Duodenal mucosa (tissue), 2 donors: ENCODE results near the gene CAMK1D.

Source experiments
- H3K27ac ChIP-seq: one replicate; pipeline ENCODE4 v1.7.0; 2013; ENCODE audit warnings: low read depth, low read length
- H3K27me3 ChIP-seq, 2 donors: one replicate each; pipeline ENCODE4 v1.7.0; 2013; ENCODE audit warnings: low read length in 2 of 2, control low read depth in 1 of 2; ENCODE audit not compliant: insufficient read depth in 2 of 2, control insufficient read depth in 1 of 2
- H3K36me3 ChIP-seq, 2 donors: one replicate each; pipeline ENCODE4 v1.7.0; 2013; ENCODE audit warnings: low read length in 2 of 2, control low read depth in 1 of 2; ENCODE audit not compliant: insufficient read depth in 2 of 2, control insufficient read depth in 1 of 2
- H3K4me1 ChIP-seq, 2 donors: one replicate each; pipeline ENCODE4 v1.7.0; 2013; ENCODE audit warnings: low read length in 2 of 2, control low read depth in 1 of 2; ENCODE audit not compliant: insufficient read depth in 2 of 2, control insufficient read depth in 1 of 2
- H3K4me3 ChIP-seq, 2 donors: one replicate each; pipeline ENCODE4 v1.7.0; 2013; ENCODE audit warnings: low read length in 2 of 2, low read depth in 1 of 2
- H3K9ac ChIP-seq, 2 donors: one replicate each; pipeline ENCODE4 v1.7.0; 2013; ENCODE audit warnings: low read length in 2 of 2, low read depth in 1 of 2
- H3K9me3 ChIP-seq, 2 donors: one replicate each; pipeline ENCODE4 v1.7.0; 2013; ENCODE audit warnings: low read length in 2 of 2, control low read depth in 1 of 2; ENCODE audit not compliant: control insufficient read depth in 1 of 2

CAMK1D gene

DNA sequence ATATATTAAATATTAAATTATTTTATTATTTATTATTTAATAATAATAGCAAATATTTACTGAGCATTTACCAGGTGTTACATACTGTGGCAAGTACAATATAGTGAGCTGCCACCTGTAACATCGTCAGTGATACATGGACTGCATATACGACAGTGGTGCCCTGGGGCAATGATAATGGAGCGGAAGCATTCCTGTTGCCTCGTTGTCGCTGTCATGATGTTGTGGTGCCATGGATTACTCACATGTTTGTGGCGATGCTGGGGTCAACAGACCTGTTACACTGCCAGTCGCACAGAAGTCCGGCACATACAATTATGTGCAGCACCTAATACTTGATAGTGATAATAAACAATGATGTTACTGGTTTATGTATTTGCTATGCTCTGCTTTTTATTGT, 20.6 kb downstream of the CAMK1D start:
- Histone ChIP-seq H3K4me3 (no peak overlapping the region), H3K36me3 (no peaks in the 10 kb centered on the region), H3K27me3 (no peaks in the 10 kb centered on the region), H3K27ac (no peak overlapping the region), H3K9me3 (no peaks in the 10 kb centered on the region), H3K9ac (no peak overlapping the region), H3K4me1 (peaks cover 0 to 8% of the 10 kb centered on the region in 2 donors)

GRCh38 chr10:12372846-12373245, 23.5 kb downstream of the CAMK1D start:
- Histone ChIP-seq H3K27me3 (no peaks in the 10 kb centered on the region), H3K4me3 (no peak overlapping the region), H3K9me3 (no peaks in the 10 kb centered on the region), H3K4me1 (no peaks in the 10 kb centered on the region), H3K27ac (no peak overlapping the region), H3K9ac (no peak overlapping the region), H3K36me3 (no peaks in the 10 kb centered on the region)

DNA sequence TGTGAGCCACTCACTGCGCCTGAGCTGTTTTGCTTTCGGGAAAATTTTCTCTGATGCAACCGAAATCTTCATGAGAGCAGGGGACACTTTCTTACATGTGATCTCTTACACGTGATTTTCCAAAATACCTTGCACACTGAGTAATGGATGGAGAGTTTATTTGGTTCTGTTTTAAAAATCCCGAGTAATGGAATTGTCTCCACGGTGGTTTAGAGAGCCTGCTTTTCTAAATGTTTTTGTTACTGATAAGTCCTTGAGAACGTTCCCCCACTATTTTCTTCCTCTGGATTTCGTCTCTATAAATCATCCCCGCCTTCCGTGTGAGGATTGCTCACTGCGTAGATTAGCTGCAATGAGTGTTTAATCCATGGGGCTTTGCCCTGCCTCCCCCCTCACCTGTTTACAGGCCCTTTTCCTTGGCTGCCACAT, 25.7 kb downstream of the CAMK1D start:
- Histone ChIP-seq H3K4me1 (no peaks in the 10 kb centered on the region), H3K4me3 (no peak overlapping the region), H3K9ac (no peak overlapping the region), H3K27me3 (no peaks in the 10 kb centered on the region), H3K9me3 (no peaks in the 10 kb centered on the region), H3K36me3 (no peaks in the 10 kb centered on the region), H3K27ac (no peak overlapping the region)

- Histone ChIP-seq H3K27me3 (no peaks in the 10 kb centered on the region), H3K9me3 (no peaks in the 10 kb centered on the region), H3K27ac (no peak overlapping the region), H3K4me1 (no peaks in the 10 kb centered on the region), H3K9ac (no peak overlapping the region), H3K4me3 (no peak overlapping the region), H3K36me3 (no peaks in the 10 kb centered on the region)
These were observed 26.9 kb downstream of the CAMK1D start for GRCh38 chr10:12376211-12376610.

DNA sequence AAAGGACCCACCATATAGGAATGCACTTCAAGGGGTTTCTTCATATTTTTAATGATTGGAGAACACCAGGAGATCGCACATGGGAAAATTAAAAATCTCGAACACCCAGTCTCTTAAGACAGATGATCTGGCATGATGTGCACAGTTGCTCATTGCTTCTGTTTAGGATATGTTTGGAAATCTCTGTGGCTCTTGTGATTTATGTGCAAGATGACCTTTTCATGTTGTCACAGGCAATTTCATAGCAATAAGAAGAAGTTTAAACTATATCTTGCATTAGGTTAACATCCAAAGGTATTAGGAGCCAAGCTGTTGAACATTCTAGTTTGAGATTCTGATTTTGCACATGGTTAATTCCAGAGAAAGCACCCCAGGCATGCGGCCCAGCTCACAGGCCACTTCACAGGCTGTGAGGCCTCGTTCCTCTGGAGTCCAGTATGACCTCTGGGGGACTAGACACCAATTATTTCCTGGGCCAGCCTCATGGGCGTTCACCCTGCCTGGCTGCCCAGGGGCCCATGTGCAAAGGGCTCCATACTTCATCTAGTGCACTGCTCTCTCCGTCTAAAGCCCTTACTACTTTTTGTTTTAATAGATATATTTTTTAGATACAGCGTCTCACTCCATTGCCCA, 28.4 kb downstream of the CAMK1D start:
- H3K27ac ChIP-seq = no peak overlapping the region
- no peaks in the 10 kb centered on the region for H3K4me1 ChIP-seq
- H3K27me3 ChIP-seq = no peaks in the 10 kb centered on the region
- no peak overlapping the region for H3K9ac ChIP-seq
- H3K4me3 ChIP-seq = no peak overlapping the region
- no peaks in the 10 kb centered on the region for H3K9me3 ChIP-seq
- H3K36me3 ChIP-seq = no peaks in the 10 kb centered on the region

GRCh38 chr10:12380999-12381398, 31.7 kb downstream of the CAMK1D start:
- H3K27me3 ChIP-seq = no peaks in the 10 kb centered on the region
- no peak overlapping the region for H3K27ac ChIP-seq
- H3K9me3 ChIP-seq = peaks cover 0 to 3% of the 10 kb centered on the region in 2 donors
- H3K4me1 ChIP-seq = no peaks in the 10 kb centered on the region
- H3K36me3 ChIP-seq = no peaks in the 10 kb centered on the region
- no peak overlapping the region for H3K9ac ChIP-seq
- no peak overlapping the region for H3K4me3 ChIP-seq

DNA sequence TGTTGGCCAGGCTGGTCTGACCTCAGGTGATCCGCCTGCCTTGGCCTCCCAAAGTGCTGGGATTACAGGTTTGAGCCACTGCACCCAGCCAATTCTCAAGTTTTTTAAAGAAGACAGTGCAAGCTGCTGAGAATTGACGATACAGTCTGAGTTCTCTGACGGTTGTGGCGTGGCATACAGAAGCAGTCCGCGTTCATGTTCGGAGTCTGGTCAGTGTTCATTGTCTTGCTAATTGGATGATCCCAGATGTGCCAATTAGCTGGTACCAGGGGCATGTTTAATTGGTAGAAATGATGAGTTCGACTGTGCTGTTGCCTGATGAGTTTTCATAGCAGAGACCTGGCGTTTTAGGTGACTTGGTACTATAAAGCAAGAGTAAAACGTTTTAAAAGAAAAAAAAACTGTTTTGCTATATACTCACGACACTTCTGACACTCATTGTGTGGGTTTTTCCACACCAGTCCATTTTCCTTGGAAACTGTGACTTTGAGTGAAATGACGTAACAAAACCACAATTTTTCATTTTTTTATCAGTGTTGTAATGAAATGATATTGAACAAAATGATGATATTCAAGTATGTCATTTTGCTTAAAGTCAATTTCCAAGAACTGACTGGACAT, 32.3 kb downstream of the CAMK1D start:
- Histone ChIP-seq H3K4me3 (no peak overlapping the region), H3K9ac (no peak overlapping the region), H3K27me3 (no peaks in the 10 kb centered on the region), H3K27ac (no peak overlapping the region), H3K9me3 (peaks cover 0 to 3% of the 10 kb centered on the region in 2 donors), H3K4me1 (no peaks in the 10 kb centered on the region), H3K36me3 (no peaks in the 10 kb centered on the region)

- H3K4me3 ChIP-seq = no peak overlapping the region
- peaks cover 0 to 3% of the 10 kb centered on the region in 2 donors for H3K9me3 ChIP-seq
- no peak overlapping the region for H3K27ac ChIP-seq
- H3K36me3 ChIP-seq = no peaks in the 10 kb centered on the region
- H3K4me1 ChIP-seq = no peaks in the 10 kb centered on the region
- H3K9ac ChIP-seq = no peak overlapping the region
- no peaks in the 10 kb centered on the region for H3K27me3 ChIP-seq
These were observed 32.8 kb downstream of the CAMK1D start for GRCh38 chr10:12382157-12382548.

DNA sequence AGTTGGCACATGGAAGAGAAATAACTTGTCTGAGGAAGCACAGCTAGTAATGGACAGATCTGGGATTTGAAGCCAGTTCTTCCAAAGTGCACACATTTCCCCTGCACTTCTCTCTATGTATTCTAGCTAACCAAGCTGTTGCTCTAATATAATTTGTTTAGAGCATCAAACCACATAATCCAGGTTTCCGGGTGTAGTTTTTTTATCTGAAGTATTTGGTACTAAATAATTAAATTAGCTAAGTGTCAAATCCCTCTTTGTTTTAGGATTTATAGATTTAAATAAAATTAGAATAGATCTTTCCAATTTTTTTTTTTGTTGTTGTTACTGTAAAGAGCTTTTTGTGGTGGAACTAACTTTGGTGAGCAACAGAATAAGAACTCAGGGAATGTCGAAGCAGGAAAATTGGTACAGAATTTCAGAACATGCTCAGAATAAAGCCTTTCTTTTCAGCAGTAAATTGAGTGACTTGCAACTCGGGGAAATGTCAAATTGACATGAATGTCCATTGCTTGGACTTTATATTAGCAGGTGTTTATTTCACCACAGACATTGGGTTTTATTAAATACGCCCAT, 33.7 kb downstream of the CAMK1D start:
- H3K9me3 ChIP-seq = peaks cover 0 to 3% of the 10 kb centered on the region in 2 donors
- H3K36me3 ChIP-seq = no peaks in the 10 kb centered on the region
- H3K27ac ChIP-seq = no peak overlapping the region
- H3K9ac ChIP-seq = no peak overlapping the region
- no peaks in the 10 kb centered on the region for H3K27me3 ChIP-seq
- no peak overlapping the region for H3K4me3 ChIP-seq
- H3K4me1 ChIP-seq = no peaks in the 10 kb centered on the region

GRCh38 chr10:12384906-12385305, 35.6 kb downstream of the CAMK1D start:
- no peaks in the 10 kb centered on the region for H3K27me3 ChIP-seq
- H3K4me3 ChIP-seq = no peak overlapping the region
- no peak overlapping the region for H3K27ac ChIP-seq
- no peak overlapping the region for H3K9ac ChIP-seq
- no peaks in the 10 kb centered on the region for H3K36me3 ChIP-seq
- H3K9me3 ChIP-seq = peaks cover 0 to 3% of the 10 kb centered on the region in 2 donors
- H3K4me1 ChIP-seq = no peaks in the 10 kb centered on the region
